Tibial artery (tissue), 4 donors: ENCODE measurements around the gene CPLANE2.
A peak's percentile ranks its signal among the peaks of the same experiment; 100 is the strongest.

ENCODE experiments used
- DNase-seq, 2 donors: peaks; one replicate each; pipeline ENCODE4 v3.0.0-alpha.2; 2019
- H3K27ac ChIP-seq, 2 donors: fragments of 200-600 bp; sonication (generic) in 1 of 2; 1 replicate in 1 of 2; 2 replicates in 1 of 2; pipeline ENCODE4 v1.5.1; 2018 to 2019; ENCODE audit warnings: mild to moderate bottlenecking in 1 of 2
- H3K27me3 ChIP-seq, 2 donors: fragments of 200-600 bp; sonication (generic) in 1 of 2; one replicate each; pipeline versions ENCODE4 v1.5.1 to v1.6.0; 2016 to 2019
- H3K36me3 ChIP-seq, 3 donors: fragments of 200-600 bp; sonication (generic) in 2 of 3; one replicate each; pipeline ENCODE4 v1.5.1; 2016 to 2019; ENCODE audit warnings: mild to moderate bottlenecking in 2 of 3
- H3K4me1 ChIP-seq, 4 donors: fragments of 200-600 bp; sonication (generic) in 2 of 4; 1 replicate in 3 of 4; 2 replicates in 1 of 4; pipeline ENCODE4 v1.5.1; 2016 to 2019
- H3K4me3 ChIP-seq, 2 donors: fragments of 200-600 bp; sonication (generic) in 1 of 2; 1 replicate in 1 of 2; 2 replicates in 1 of 2; pipeline ENCODE4 v1.5.1; 2018 to 2019; ENCODE audit warnings: mild to moderate bottlenecking in 2 of 2
- H3K9me3 ChIP-seq, 3 donors: fragments of 200-600 bp; sonication (generic) in 1 of 3; one replicate each; pipeline ENCODE4 v1.5.1; 2016 to 2019
- CTCF ChIP-seq, 2 experiments: fragments of 200-600 bp in 1 of 2; fragments of 450-650 bp in 1 of 2; IDR thresholded peaks; one replicate each; pipeline ENCODE4 v1.5.1; 2017 to 2019; ENCODE audit warnings: antibody characterized with exemption in 2 of 2, mild to moderate bottlenecking in 1 of 2, moderate library complexity in 1 of 2
- intact Hi-C: fragments of 100-400 bp; cut with DNase I; formaldehyde crosslinking; loops from one replicate; pipeline ENCODE4 v1.15.0; 2023; ENCODE audit warnings: low total_unique reads

CPLANE2 gene

GRCh38 chr1:16232316-16232710 is 4.7 kb downstream of the CPLANE2 start:
- no peak overlapping the region for H3K4me3 ChIP-seq
- H3K9me3 ChIP-seq: peaks cover 0 to 2% (median 0%) of the 10 kb centered on the region in 3 donors
- intact Hi-C loops: no loop called here
- H3K27ac ChIP-seq: no peak overlapping the region
- peaks cover 0 to 27% (median 9%) of the 10 kb centered on the region in 3 donors for H3K36me3 ChIP-seq
- peaks cover 0 to 15% (median 6%) of the 10 kb centered on the region in 4 donors for H3K4me1 ChIP-seq
- TF ChIP-seq CTCF (IDR thresholded peaks at IDR 0.05): no peak
- DNase-seq: no peak
- H3K27me3 ChIP-seq: peaks cover 0 to 16% of the 10 kb centered on the region in 2 donors

- intact Hi-C loops: no loop called here
- no peak for TF ChIP-seq CTCF (IDR thresholded peaks at IDR 0.05)
- peaks cover 0 to 23% of the 10 kb centered on the region in 2 donors for H3K27me3 ChIP-seq
- peaks cover 0 to 6% (median 0%) of the 10 kb centered on the region in 3 donors for H3K9me3 ChIP-seq
- peaks cover 0 to 19% (median 10%) of the 10 kb centered on the region in 4 donors for H3K4me1 ChIP-seq
- no peak overlapping the region for H3K27ac ChIP-seq
- no peak overlapping the region for H3K4me3 ChIP-seq
- H3K36me3 ChIP-seq: peaks cover 0 to 27% (median 9%) of the 10 kb centered on the region in 3 donors
- no peak for DNase-seq
Observed at GRCh38 chr1:16231331-16232315, 5.4 kb downstream of the CPLANE2 start.

GRCh38 chr1:16230744-16231143 is 6.2 kb downstream of the CPLANE2 start:
- no peak for DNase-seq
- Histone ChIP-seq H3K9me3 (peaks cover 0 to 6% (median 0%) of the 10 kb centered on the region in 3 donors), H3K4me3 (no peak overlapping the region), H3K4me1 (peaks cover 0 to 14% (median 8%) of the 10 kb centered on the region in 4 donors), H3K27me3 (peaks cover 0 to 30% of the 10 kb centered on the region in 2 donors), H3K27ac (no peak overlapping the region), H3K36me3 (peaks cover 0 to 27% (median 9%) of the 10 kb centered on the region in 3 donors)
- no peak for TF ChIP-seq CTCF (IDR thresholded peaks at IDR 0.05)
- intact Hi-C loops: no loop called here

- Histone ChIP-seq H3K27me3 (peaks cover 0 to 30% of the 10 kb centered on the region in 2 donors), H3K4me1 (peaks cover 0 to 14% (median 8%) of the 10 kb centered on the region in 4 donors), H3K27ac (no peak overlapping the region), H3K36me3 (peaks cover 0 to 27% (median 9%) of the 10 kb centered on the region in 3 donors), H3K9me3 (peaks cover 0 to 6% (median 0%) of the 10 kb centered on the region in 3 donors), H3K4me3 (no peak overlapping the region)
- DNase-seq: no peak
- TF ChIP-seq CTCF (IDR thresholded peaks at IDR 0.05): no peak
- intact Hi-C loops: no loop called here
Observed at GRCh38 chr1:16229976-16230740, 6.8 kb downstream of the CPLANE2 start.

GRCh38 chr1:16226490-16227179 is 10.3 kb downstream of the CPLANE2 start:
- no peak for DNase-seq
- intact Hi-C loops: no loop called here
- H3K36me3 ChIP-seq: peaks cover 0 to 14% (median under 1%) of the 10 kb centered on the region in 3 donors
- no peak overlapping the region for H3K27ac ChIP-seq
- H3K4me3 ChIP-seq: peak overlapping the region in 1 of 2 donors; percentile 36
- peaks cover 0 to 14% (median 8%) of the 10 kb centered on the region in 4 donors for H3K4me1 ChIP-seq
- no peak for TF ChIP-seq CTCF (IDR thresholded peaks at IDR 0.05)
- peaks cover 0 to 6% (median 0%) of the 10 kb centered on the region in 3 donors for H3K9me3 ChIP-seq
- H3K27me3 ChIP-seq: peaks cover 0 to 30% of the 10 kb centered on the region in 2 donors
